HepG2 (cell line): ENCODE data around the gene PRM2. TPM values are rescaled to one million over a fixed set of nuclear protein-coding genes. Genes with fewer than 3 reads are reported as not detected.

ENCODE experiments used
- ARNTL ChIP-seq: sonication (generic); formaldehyde crosslinking; IDR thresholded peaks from 2 replicates; pipeline ENCODE4 v1.4.0; 2020; ENCODE audit warnings: mild to moderate bottlenecking, missing genetic modification reagents
- FLYWCH1 ChIP-seq: sonication (generic); formaldehyde crosslinking; IDR thresholded peaks from 2 replicates; pipeline ENCODE4 v1.8.1; 2023; ENCODE audit warnings: mild to moderate bottlenecking, missing genetic modification reagents
- GMEB1 ChIP-seq: sonication (generic); formaldehyde crosslinking; IDR thresholded peaks from 2 replicates; pipeline ENCODE4 v1.5.1; 2020; ENCODE audit warnings: missing genetic modification reagents, mild to moderate bottlenecking, borderline replicate concordance
- HOXA7 ChIP-seq: sonication (generic); formaldehyde crosslinking; IDR thresholded peaks from 2 replicates; pipeline ENCODE4 v1.8.1; 2022; ENCODE audit warnings: mild to moderate bottlenecking, missing genetic modification reagents, moderate library complexity
- JUND ChIP-seq: sonication (generic); formaldehyde crosslinking; IDR thresholded peaks from 2 replicates; pipeline ENCODE4 v1.8.0; 2022; ENCODE audit warnings: mild to moderate bottlenecking, missing genetic modification reagents
- KLF12 ChIP-seq: sonication (generic); formaldehyde crosslinking; IDR thresholded peaks from 2 replicates; pipeline ENCODE4 v1.4.0; 2020; ENCODE audit warnings: missing genetic modification reagents, borderline replicate concordance
- LCORL ChIP-seq, 2 experiments: fragments of 450-650 bp in 1 of 2; sonication (generic) in 1 of 2; formaldehyde crosslinking in 1 of 2; IDR thresholded peaks; 2 replicates each; pipeline versions ENCODE4 v1.5.0 to v1.6.1; 2017 to 2020; ENCODE audit warnings: antibody characterized with exemption in 1 of 2, missing genetic modification reagents in 1 of 2
- NFIC ChIP-seq: IDR thresholded peaks from 2 replicates; pipeline ENCODE4 v1.6.1; 2012; ENCODE audit warnings: mild to moderate bottlenecking, low read length, inconsistent platforms
- PAF1 ChIP-seq: IDR thresholded peaks from 2 replicates; pipeline ENCODE4 v1.6.1; 2016; ENCODE audit warnings: missing genetic modification reagents, missing compliant biosample characterization
- PRDM4 ChIP-seq: sonication (generic); formaldehyde crosslinking; IDR thresholded peaks from 2 replicates; pipeline ENCODE4 v1.9.0; 2021; ENCODE audit warnings: missing genetic modification reagents, borderline replicate concordance
- SMARCC2 ChIP-seq: fragments of 450-650 bp; IDR thresholded peaks from 2 replicates; pipeline ENCODE4 v1.6.1; 2017; ENCODE audit warnings: antibody characterized with exemption, mild to moderate bottlenecking
- SRSF1 ChIP-seq: fragments of 200-400 bp; formaldehyde crosslinking; optimal IDR thresholded peaks from 2 replicates; pipeline ENCODE3; 2017; ENCODE audit warnings: mild to moderate bottlenecking, low read depth, low read length, moderate library complexity
- THAP11 ChIP-seq: IDR thresholded peaks from 2 replicates; pipeline ENCODE4 v1.6.1; 2016; ENCODE audit warnings: missing biosample characterization, missing genetic modification reagents
- THYN1 ChIP-seq: sonication (generic); formaldehyde crosslinking; IDR thresholded peaks from 2 replicates; pipeline ENCODE4 v1.8.1; 2023; ENCODE audit warnings: low read depth, mild to moderate bottlenecking, moderate library complexity, missing genetic modification reagents, borderline replicate concordance
- ZFX ChIP-seq: sonication (generic); formaldehyde crosslinking; IDR thresholded peaks from 2 replicates; pipeline ENCODE4 v1.4.0; 2020; ENCODE audit warnings: mild to moderate bottlenecking, low read depth, missing genetic modification reagents, moderate library complexity
- ZFYVE20 ChIP-seq: sonication (generic); formaldehyde crosslinking; IDR thresholded peaks from 2 replicates; pipeline ENCODE4 v1.8.0; 2023; ENCODE audit warnings: low read depth, mild to moderate bottlenecking, moderate library complexity, missing genetic modification reagents, borderline replicate concordance
- ZNF230 ChIP-seq: sonication (generic); formaldehyde crosslinking; IDR thresholded peaks from 2 replicates; pipeline ENCODE4 v1.4.0; 2020; ENCODE audit warnings: mild to moderate bottlenecking, missing genetic modification reagents
- ZNF382 ChIP-seq: sonication (generic); formaldehyde crosslinking; IDR thresholded peaks from 2 replicates; pipeline ENCODE4 v1.5.0; 2020; ENCODE audit warnings: missing genetic modification reagents, mild to moderate bottlenecking, borderline replicate concordance
- ZNF550 ChIP-seq: sonication (generic); formaldehyde crosslinking; IDR thresholded peaks from 2 replicates; pipeline ENCODE4 v1.4.0; 2020; ENCODE audit warnings: mild to moderate bottlenecking, missing genetic modification reagents, borderline replicate concordance
- ZNF737 ChIP-seq: sonication (generic); formaldehyde crosslinking; IDR thresholded peaks from 2 replicates; pipeline ENCODE4 v1.5.0; 2020; ENCODE audit warnings: missing genetic modification reagents, mild to moderate bottlenecking, borderline replicate concordance
- ZNF841 ChIP-seq: sonication (generic); formaldehyde crosslinking; IDR thresholded peaks from 2 replicates; pipeline ENCODE4 v1.8.1; 2023; ENCODE audit warnings: missing genetic modification reagents, borderline replicate concordance
- polyA plus RNA-seq, 8 experiments: library from polyadenylated mRNA; depleted of rRNA in 3 of 8; stranded (reverse) in 7 of 8; unstranded in 1 of 8; fragments of >200 nt; fragmentation: Illumina TruSeq in 4 of 8; extraction: Trizol in 4 of 8; gene quantifications; 2 replicates each; pipeline versions ENCODE4 v1.2.1 to v1.2.3, GENCODE V29; 2011 to 2016; ENCODE audit warnings: low read depth in 4 of 8, missing spikeins in 1 of 8, mixed read lengths in 1 of 8; ENCODE audit not compliant: insufficient read depth in 1 of 8
- total RNA-seq, 5 experiments: library from RNA; depleted of rRNA; stranded (reverse); fragments of >200 nt; fragmentation: Illumina TruSeq; extraction: Trizol; gene quantifications; 2 replicates each; pipeline ENCODE4 v1.2.3, GENCODE V29; 2016; ENCODE audit warnings: low read depth in 1 of 5
- TF ChIP-seq, protein P1 (sequence below): sonication (generic); IDR thresholded peaks from 2 replicates; pipeline ENCODE4 v1.6.1; 2016; ENCODE audit warnings: low read depth, borderline replicate concordance
- TF ChIP-seq, protein P2 (sequence below): sonication (generic); formaldehyde crosslinking; IDR thresholded peaks from 2 replicates; pipeline ENCODE4 v1.4.0; 2020; ENCODE audit warnings: missing genetic modification reagents

PRM2 gene
- total and polyA plus RNA-seq, 2 of the 13 experiments (the other 11 are each of a cell fraction or from before 2014, with no cell fraction given) = 0.54 TPM; not detected in 1

- TF ChIP-seq GMEB1 (CRISPR knock-in tag) = peak; percentile 58
- no peak for TF ChIP-seq PAF1
- no peak for TF ChIP-seq LCORL (IDR thresholded peaks at IDR 0.05)
- peak; percentile 69 for TF ChIP-seq LCORL (CRISPR knock-in tag; IDR thresholded peaks at IDR 0.05)
- no peak for TF ChIP-seq ZNF737 (CRISPR knock-in tag)
- TF ChIP-seq ZNF382 = no peak; the same call in 1 of the 2 replicates
- TF ChIP-seq HOXA7 = no peak
- TF ChIP-seq ZNF230 = 0 out of 2 replicates have a peak, but pooled peaks have one; percentile 55
- TF ChIP-seq ZFX (CRISPR knock-in tag) = peak; percentile 56; the same call in 1 of the 2 replicates
- TF ChIP-seq, protein P1, sequence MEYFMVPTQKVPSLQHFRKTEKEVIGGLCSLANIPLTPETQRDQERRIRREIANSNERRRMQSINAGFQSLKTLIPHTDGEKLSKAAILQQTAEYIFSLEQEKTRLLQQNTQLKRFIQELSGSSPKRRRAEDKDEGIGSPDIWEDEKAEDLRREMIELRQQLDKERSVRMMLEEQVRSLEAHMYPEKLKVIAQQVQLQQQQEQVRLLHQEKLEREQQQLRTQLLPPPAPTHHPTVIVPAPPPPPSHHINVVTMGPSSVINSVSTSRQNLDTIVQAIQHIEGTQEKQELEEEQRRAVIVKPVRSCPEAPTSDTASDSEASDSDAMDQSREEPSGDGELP = peak; percentile 96
- TF ChIP-seq, protein P2, sequence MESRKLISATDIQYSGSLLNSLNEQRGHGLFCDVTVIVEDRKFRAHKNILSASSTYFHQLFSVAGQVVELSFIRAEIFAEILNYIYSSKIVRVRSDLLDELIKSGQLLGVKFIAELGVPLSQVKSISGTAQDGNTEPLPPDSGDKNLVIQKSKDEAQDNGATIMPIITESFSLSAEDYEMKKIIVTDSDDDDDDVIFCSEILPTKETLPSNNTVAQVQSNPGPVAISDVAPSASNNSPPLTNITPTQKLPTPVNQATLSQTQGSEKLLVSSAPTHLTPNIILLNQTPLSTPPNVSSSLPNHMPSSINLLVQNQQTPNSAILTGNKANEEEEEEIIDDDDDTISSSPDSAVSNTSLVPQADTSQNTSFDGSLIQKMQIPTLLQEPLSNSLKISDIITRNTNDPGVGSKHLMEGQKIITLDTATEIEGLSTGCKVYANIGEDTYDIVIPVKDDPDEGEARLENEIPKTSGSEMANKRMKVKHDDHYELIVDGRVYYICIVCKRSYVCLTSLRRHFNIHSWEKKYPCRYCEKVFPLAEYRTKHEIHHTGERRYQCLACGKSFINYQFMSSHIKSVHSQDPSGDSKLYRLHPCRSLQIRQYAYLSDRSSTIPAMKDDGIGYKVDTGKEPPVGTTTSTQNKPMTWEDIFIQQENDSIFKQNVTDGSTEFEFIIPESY (CRISPR knock-in tag) = 0 out of 2 replicates have a peak, but pooled peaks have one; percentile 5
- TF ChIP-seq THYN1 = no peak
- no peak for TF ChIP-seq FLYWCH1
- TF ChIP-seq SRSF1 = no peak
- no peak for TF ChIP-seq THAP11 (CRISPR knock-in tag)
- TF ChIP-seq ZNF550 (CRISPR knock-in tag) = peak; percentile 77; the same call in 1 of the 2 replicates
- no peak; the same call in 1 of the 2 replicates for TF ChIP-seq ZNF841 (CRISPR knock-in tag)
- no peak for TF ChIP-seq ZFYVE20 (CRISPR knock-in tag)
- no peak for TF ChIP-seq SMARCC2
- no peak; the same call in 1 of the 2 replicates for TF ChIP-seq PRDM4 (CRISPR knock-in tag)
- no peak for TF ChIP-seq NFIC
- no peak for TF ChIP-seq JUND (CRISPR knock-in tag)
- no peak; the same call in 1 of the 2 replicates for TF ChIP-seq KLF12 (CRISPR knock-in tag)
- TF ChIP-seq ARNTL (CRISPR knock-in tag) = peak; percentile 29; the same call in 1 of the 2 replicates
Observed at GRCh38 chr16:11297492-11298142, 21.3 kb upstream of the PRM2 start (continued).
